SK-N-SH treated with all-trans-retinoic acid at 6 μM for 48 hours (cell line): ENCODE measurements around the gene NLGN3.

Experiments used
- ATAC-seq: fragments of 200-7000 bp; cut with Tn5 transposase; 3 replicates; pipeline ENCODE4 v1.9.1; 2020; ENCODE audit warnings: mild to moderate bottlenecking, moderate library complexity
- ARNTL ChIP-seq: fragments of 450-650 bp; formaldehyde crosslinking; IDR thresholded peaks from 2 replicates; pipeline ENCODE4 v1.5.0; 2020; ENCODE audit warnings: low read depth, mild to moderate bottlenecking, moderate library complexity, borderline replicate concordance
- BACH2 ChIP-seq: fragments of 250-450 bp; sonication (Bioruptor Pico); IDR thresholded peaks from 2 replicates; pipeline ENCODE4 v1.9.0; 2021; ENCODE audit warnings: mild to moderate bottlenecking, borderline replicate concordance
- CSDC2 ChIP-seq: fragments of 250-450 bp; sonication (Bioruptor Pico); IDR thresholded peaks from 2 replicates; pipeline ENCODE4 v1.5.0; 2020; ENCODE audit warnings: mild to moderate bottlenecking, moderate library complexity
- ESRRG ChIP-seq: fragments of 250-450 bp; sonication (Bioruptor Pico); IDR thresholded peaks from 2 replicates; pipeline ENCODE4 v1.6.1; 2021; ENCODE audit warnings: mild to moderate bottlenecking
- GLIS3 ChIP-seq: fragments of 250-450 bp; sonication (Bioruptor Pico); IDR thresholded peaks from 2 replicates; pipeline ENCODE4 v1.5.0; 2020; ENCODE audit warnings: mild to moderate bottlenecking, moderate library complexity
- ISL1 ChIP-seq: fragments of 250-450 bp; sonication (Bioruptor Pico); IDR thresholded peaks from 2 replicates; pipeline ENCODE4 v2.1.2; 2022; ENCODE audit warnings: mild to moderate bottlenecking, moderate library complexity
- OSR1 ChIP-seq: fragments of 250-450 bp; sonication (Bioruptor Pico); IDR thresholded peaks from 2 replicates; pipeline ENCODE4 v1.8.0; 2022; ENCODE audit warnings: moderate library complexity, mild to moderate bottlenecking, inconsistent platforms
- PPARA ChIP-seq: fragments of 250-450 bp; sonication (Bioruptor Pico); IDR thresholded peaks from 2 replicates; pipeline ENCODE4 v1.5.0; 2020; ENCODE audit warnings: mild to moderate bottlenecking, borderline replicate concordance
- RARB ChIP-seq: fragments of 250-450 bp; sonication (Bioruptor Pico); IDR thresholded peaks from 2 replicates; pipeline ENCODE4 v1.8.0; 2021; ENCODE audit warnings: mild to moderate bottlenecking, moderate library complexity
- SNAI2 ChIP-seq: fragments of 250-450 bp; sonication (Bioruptor Pico); IDR thresholded peaks from 2 replicates; pipeline ENCODE4 v1.5.0; 2020; ENCODE audit warnings: mild to moderate bottlenecking, moderate library complexity
- TCF4 ChIP-seq: fragments of 250-450 bp; sonication (Bioruptor Pico); IDR thresholded peaks from 2 replicates; pipeline ENCODE4 v1.8.0; 2021; ENCODE audit warnings: mild to moderate bottlenecking, moderate library complexity, borderline replicate concordance
- ZFP3 ChIP-seq: fragments of 250-450 bp; sonication (Bioruptor Pico); IDR thresholded peaks from 2 replicates; pipeline ENCODE4 v1.5.0; 2020; ENCODE audit warnings: mild to moderate bottlenecking, moderate library complexity
- ZFP30 ChIP-seq: fragments of 450-650 bp; formaldehyde crosslinking; IDR thresholded peaks from 2 replicates; pipeline ENCODE4 v1.5.0; 2022; ENCODE audit warnings: mild to moderate bottlenecking, moderate library complexity
- ZNF565 ChIP-seq: fragments of 450-650 bp; formaldehyde crosslinking; conservative IDR thresholded peaks from 2 replicates; pipeline ENCODE4 v1.5.0; 2020; ENCODE audit warnings: low read depth, mild to moderate bottlenecking, moderate library complexity
- ZNF70 ChIP-seq: fragments of 450-650 bp; formaldehyde crosslinking; IDR thresholded peaks from 2 replicates; pipeline ENCODE4 v1.5.0; 2020; ENCODE audit warnings: mild to moderate bottlenecking, moderate library complexity
- ZNF8 ChIP-seq: fragments of 450-650 bp; formaldehyde crosslinking; IDR thresholded peaks from 2 replicates; pipeline ENCODE4 v1.5.0; 2020; ENCODE audit warnings: mild to moderate bottlenecking, moderate library complexity
- TF ChIP-seq, protein P1 (sequence below): fragments of 250-450 bp; sonication (Bioruptor Pico); IDR thresholded peaks from 2 replicates; pipeline ENCODE4 v1.8.0; 2020; ENCODE audit warnings: mild to moderate bottlenecking, moderate library complexity, borderline replicate concordance
- TF ChIP-seq, protein P2 (sequence below): fragments of 250-450 bp; sonication (Bioruptor Pico); IDR thresholded peaks from 2 replicates; pipeline ENCODE4 v1.8.0; 2021; ENCODE audit warnings: low read depth, mild to moderate bottlenecking, moderate library complexity, borderline replicate concordance
- TF ChIP-seq, protein P3 (sequence below): fragments of 250-450 bp; sonication (Bioruptor Pico); IDR thresholded peaks from 2 replicates; pipeline ENCODE4 v1.5.1; 2020; ENCODE audit warnings: low read depth, mild to moderate bottlenecking, moderate library complexity
- TF ChIP-seq, protein P4 (sequence below): fragments of 250-450 bp; sonication (Bioruptor Pico); IDR thresholded peaks from 2 replicates; pipeline ENCODE4 v1.5.0; 2020; ENCODE audit warnings: mild to moderate bottlenecking, moderate library complexity
- TF ChIP-seq, protein P5 (sequence below): fragments of 250-450 bp; sonication (Bioruptor Pico); IDR thresholded peaks from 2 replicates; pipeline ENCODE4 v1.5.1; 2021; ENCODE audit warnings: mild to moderate bottlenecking, moderate library complexity

NLGN3 gene

DNA sequence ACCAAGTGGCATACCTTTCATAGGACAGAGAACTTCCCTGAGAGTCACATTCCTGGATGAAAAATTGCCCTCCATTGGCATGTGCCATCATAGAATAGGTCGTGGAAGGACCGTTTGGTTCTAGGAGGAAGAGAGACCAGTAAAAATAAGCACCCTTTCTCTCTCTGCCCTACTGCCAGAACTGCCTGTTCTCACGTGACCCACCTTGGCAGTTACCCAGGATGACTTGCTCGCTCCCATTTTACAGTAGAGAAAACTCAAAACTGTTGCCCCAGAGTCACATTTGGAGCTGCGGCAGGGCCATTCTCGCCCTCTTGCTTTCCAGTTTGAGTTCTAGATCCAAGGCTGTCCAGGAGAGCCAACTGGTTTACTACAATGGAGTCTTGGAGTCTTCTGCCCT lies 1.1 kb upstream of the NLGN3 start:
- TF ChIP-seq OSR1 (CRISPR knock-in tag): no peak
- TF ChIP-seq BACH2: no peak
- TF ChIP-seq, protein P1, sequence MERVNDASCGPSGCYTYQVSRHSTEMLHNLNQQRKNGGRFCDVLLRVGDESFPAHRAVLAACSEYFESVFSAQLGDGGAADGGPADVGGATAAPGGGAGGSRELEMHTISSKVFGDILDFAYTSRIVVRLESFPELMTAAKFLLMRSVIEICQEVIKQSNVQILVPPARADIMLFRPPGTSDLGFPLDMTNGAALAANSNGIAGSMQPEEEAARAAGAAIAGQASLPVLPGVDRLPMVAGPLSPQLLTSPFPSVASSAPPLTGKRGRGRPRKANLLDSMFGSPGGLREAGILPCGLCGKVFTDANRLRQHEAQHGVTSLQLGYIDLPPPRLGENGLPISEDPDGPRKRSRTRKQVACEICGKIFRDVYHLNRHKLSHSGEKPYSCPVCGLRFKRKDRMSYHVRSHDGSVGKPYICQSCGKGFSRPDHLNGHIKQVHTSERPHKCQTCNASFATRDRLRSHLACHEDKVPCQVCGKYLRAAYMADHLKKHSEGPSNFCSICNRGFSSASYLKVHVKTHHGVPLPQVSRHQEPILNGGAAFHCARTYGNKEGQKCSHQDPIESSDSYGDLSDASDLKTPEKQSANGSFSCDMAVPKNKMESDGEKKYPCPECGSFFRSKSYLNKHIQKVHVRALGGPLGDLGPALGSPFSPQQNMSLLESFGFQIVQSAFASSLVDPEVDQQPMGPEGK: no peak
- TF ChIP-seq PPARA: no peak
- TF ChIP-seq ISL1 (CRISPR knock-in tag): no peak
- TF ChIP-seq, protein P2, sequence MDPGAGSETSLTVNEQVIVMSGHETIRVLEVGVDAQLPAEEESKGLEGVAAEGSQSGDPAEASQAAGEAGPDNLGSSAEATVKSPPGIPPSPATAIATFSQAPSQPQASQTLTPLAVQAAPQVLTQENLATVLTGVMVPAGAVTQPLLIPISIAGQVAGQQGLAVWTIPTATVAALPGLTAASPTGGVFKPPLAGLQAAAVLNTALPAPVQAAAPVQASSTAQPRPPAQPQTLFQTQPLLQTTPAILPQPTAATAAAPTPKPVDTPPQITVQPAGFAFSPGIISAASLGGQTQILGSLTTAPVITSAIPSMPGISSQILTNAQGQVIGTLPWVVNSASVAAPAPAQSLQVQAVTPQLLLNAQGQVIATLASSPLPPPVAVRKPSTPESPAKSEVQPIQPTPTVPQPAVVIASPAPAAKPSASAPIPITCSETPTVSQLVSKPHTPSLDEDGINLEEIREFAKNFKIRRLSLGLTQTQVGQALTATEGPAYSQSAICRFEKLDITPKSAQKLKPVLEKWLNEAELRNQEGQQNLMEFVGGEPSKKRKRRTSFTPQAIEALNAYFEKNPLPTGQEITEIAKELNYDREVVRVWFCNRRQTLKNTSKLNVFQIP (CRISPR knock-in tag): no peak
- no peak for ATAC-seq

DNA sequence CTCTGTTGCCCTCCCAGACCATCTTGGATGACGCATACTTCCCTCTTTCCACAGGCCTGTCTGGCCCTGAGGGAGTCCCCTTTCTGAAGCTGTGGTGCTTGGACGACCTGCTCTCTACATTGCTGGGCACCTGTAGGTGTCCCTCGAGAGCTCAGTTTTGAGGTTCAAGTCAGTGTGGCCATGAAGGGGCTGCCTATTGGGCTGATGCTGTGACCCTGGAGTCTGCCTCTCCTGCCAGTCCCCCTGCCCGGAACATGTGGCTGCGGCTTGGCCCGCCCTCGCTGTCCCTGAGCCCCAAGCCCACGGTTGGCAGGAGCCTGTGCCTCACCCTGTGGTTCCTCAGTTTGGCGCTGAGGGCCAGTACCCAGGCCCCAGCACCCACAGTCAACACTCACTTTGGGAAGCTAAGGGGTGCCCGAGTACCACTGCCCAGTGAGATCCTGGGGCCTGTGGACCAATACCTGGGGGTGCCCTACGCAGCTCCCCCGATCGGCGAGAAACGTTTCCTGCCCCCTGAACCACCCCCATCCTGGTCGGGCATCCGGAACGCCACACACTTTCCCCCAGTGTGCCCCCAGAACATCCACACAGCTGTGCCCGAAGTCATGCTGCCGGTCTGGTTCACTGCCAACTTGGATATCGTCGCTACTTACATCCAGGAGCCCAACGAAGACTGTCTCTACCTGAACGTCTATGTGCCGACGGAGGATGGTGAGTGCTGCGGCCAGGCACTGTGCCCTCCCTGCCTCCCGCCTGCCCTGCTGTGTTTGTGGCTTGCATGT lies 3.0 kb downstream of the NLGN3 start:
- no peak for TF ChIP-seq CSDC2 (CRISPR knock-in tag)

DNA sequence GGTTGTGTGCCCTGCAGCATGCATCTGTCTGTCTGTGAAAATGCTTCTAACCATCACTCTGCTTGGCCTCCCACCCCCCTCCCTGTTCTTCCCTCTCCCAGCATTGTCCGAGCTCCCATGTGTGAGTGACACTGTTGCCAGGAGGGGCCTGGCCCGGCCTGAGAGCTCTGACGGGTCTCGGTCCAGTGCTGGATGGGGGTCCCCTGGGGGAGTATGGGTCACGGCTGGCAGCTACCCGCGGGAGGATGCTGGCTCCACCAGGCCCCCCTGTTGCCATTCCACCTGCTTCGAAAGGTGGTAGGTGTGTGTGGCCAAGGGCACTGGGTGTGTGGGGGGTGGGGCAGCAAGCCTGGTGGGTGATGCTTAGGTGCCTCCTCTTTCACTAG lies 3.6 kb downstream of the NLGN3 start:
- TF ChIP-seq, protein P3, sequence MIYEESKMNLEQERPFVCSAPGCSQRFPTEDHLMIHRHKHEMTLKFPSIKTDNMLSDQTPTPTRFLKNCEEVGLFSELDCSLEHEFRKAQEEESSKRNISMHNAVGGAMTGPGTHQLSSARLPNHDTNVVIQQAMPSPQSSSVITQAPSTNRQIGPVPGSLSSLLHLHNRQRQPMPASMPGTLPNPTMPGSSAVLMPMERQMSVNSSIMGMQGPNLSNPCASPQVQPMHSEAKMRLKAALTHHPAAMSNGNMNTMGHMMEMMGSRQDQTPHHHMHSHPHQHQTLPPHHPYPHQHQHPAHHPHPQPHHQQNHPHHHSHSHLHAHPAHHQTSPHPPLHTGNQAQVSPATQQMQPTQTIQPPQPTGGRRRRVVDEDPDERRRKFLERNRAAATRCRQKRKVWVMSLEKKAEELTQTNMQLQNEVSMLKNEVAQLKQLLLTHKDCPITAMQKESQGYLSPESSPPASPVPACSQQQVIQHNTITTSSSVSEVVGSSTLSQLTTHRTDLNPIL (CRISPR knock-in tag): no peak
- TF ChIP-seq GLIS3 (CRISPR knock-in tag): no peak
- ATAC-seq: no peak

More for the DNA sequence above, 3.0 kb downstream of the NLGN3 start:
- ATAC-seq: no peak

DNA sequence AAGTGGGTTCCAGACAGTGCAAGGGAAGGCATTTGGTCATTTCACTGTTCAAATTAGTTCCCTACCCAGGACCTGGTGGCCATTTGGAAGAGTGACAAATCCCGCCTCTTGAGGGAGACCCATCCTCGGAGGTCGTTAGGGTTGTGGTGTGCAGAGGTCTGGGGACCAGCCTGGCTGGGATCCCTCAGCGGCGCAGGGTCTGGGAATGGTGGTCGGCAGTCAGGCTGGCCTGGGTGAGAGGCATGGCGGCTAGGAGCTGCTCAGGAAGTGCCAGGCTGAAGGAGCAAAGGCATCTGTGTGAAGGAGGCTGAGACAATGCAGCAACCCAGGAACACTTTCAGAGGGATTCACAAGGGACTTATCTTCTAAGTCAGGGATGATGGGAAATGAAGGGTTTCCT lies 6.7 kb downstream of the NLGN3 start:
- TF ChIP-seq ZFP30 (CRISPR knock-in tag): no peak
- TF ChIP-seq, protein P3 (CRISPR knock-in tag): no peak
- no peak for TF ChIP-seq RARB (CRISPR knock-in tag)
- TF ChIP-seq SNAI2 (CRISPR knock-in tag): no peak
- TF ChIP-seq ZNF565: no peak
- TF ChIP-seq ZNF8: no peak
- no peak for TF ChIP-seq ESRRG (CRISPR knock-in tag)
- TF ChIP-seq, protein P1: no peak
- TF ChIP-seq GLIS3 (CRISPR knock-in tag): no peak
- TF ChIP-seq ZFP3 (CRISPR knock-in tag): no peak
- no peak for ATAC-seq

DNA sequence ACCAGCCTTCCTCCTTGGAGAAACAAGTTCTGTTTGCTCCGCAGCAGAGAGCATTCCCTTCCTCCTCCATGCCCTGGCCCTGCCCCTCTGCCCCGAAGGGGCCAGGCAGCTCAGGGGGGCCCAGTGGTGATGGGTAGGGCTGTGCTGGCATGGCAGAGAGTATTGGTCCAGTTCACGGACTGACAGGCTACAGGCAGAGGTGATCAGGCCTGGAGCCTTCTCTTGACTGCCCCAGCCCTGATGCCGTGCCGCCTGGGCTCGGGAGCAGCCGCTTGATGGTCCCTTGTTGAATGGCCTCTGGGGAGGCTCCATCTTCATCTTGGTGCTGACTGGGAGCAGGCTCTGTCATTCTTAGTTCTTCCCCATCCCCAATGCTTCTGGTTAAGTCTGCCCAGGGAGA lies 9.6 kb downstream of the NLGN3 start:
- no peak for ATAC-seq
- TF ChIP-seq ARNTL: no peak
- TF ChIP-seq, protein P4, sequence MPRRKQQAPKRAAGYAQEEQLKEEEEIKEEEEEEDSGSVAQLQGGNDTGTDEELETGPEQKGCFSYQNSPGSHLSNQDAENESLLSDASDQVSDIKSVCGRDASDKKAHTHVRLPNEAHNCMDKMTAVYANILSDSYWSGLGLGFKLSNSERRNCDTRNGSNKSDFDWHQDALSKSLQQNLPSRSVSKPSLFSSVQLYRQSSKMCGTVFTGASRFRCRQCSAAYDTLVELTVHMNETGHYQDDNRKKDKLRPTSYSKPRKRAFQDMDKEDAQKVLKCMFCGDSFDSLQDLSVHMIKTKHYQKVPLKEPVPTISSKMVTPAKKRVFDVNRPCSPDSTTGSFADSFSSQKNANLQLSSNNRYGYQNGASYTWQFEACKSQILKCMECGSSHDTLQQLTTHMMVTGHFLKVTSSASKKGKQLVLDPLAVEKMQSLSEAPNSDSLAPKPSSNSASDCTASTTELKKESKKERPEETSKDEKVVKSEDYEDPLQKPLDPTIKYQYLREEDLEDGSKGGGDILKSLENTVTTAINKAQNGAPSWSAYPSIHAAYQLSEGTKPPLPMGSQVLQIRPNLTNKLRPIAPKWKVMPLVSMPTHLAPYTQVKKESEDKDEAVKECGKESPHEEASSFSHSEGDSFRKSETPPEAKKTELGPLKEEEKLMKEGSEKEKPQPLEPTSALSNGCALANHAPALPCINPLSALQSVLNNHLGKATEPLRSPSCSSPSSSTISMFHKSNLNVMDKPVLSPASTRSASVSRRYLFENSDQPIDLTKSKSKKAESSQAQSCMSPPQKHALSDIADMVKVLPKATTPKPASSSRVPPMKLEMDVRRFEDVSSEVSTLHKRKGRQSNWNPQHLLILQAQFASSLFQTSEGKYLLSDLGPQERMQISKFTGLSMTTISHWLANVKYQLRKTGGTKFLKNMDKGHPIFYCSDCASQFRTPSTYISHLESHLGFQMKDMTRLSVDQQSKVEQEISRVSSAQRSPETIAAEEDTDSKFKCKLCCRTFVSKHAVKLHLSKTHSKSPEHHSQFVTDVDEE (CRISPR knock-in tag): no peak
- no peak for TF ChIP-seq RARB (CRISPR knock-in tag)
- no peak for TF ChIP-seq ZFP30 (CRISPR knock-in tag)
- no peak for TF ChIP-seq PPARA
- no peak for TF ChIP-seq ZFP3 (CRISPR knock-in tag)
- no peak for TF ChIP-seq BACH2
- no peak for TF ChIP-seq SNAI2 (CRISPR knock-in tag)
- TF ChIP-seq ZNF70: no peak
- TF ChIP-seq, protein P5, sequence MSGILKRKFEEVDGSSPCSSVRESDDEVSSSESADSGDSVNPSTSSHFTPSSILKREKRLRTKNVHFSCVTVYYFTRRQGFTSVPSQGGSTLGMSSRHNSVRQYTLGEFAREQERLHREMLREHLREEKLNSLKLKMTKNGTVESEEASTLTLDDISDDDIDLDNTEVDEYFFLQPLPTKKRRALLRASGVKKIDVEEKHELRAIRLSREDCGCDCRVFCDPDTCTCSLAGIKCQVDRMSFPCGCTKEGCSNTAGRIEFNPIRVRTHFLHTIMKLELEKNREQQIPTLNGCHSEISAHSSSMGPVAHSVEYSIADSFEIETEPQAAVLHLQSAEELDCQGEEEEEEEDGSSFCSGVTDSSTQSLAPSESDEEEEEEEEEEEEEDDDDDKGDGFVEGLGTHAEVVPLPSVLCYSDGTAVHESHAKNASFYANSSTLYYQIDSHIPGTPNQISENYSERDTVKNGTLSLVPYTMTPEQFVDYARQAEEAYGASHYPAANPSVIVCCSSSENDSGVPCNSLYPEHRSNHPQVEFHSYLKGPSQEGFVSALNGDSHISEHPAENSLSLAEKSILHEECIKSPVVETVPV (CRISPR knock-in tag): no peak
- no peak for TF ChIP-seq TCF4
- TF ChIP-seq ESRRG (CRISPR knock-in tag): no peak
- TF ChIP-seq ISL1 (CRISPR knock-in tag): no peak
- no peak for TF ChIP-seq OSR1 (CRISPR knock-in tag)
- TF ChIP-seq ZNF565: no peak
